HG03066 (cell line): ENCODE results near the gene FXYD3.

Experiments
- ATAC-seq: cut with Tn5 transposase; IDR thresholded peaks from one replicate; pipeline ENCODE4 v1.9.1; 2021; ENCODE audit warnings: low read depth; ENCODE audit not compliant: unreplicated experiment

Gene FXYD3

GRCh38 chr19:35115177-35115951 is at the start of gene FXYD3:
Gene FXYD3 (plus strand): TSS chr19:35115823. CDS start chr19:35119377, 3,554 bp downstream.
- ATAC-seq = no peak

DNA sequence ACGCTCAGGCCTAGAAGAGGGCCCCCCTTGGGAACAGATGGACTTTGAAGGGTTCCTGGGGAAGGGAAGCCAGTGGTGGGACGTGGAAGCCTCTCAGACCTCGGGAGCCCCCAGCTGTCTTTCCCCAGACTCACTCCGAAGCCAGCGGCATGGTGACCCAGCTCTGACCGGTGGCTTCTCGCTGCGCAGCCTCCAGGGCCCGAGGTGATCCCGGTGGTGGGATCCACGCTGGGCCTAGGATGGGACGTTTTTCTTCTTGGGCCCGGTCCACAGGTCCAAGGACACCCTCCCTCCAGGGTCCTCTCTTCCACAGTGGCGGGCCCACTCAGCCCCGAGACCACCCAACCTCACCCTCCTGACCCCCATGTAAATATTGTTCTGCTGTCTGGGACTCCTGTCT is 49.5 kb upstream of the FXYD3 start:
- no peak for ATAC-seq

DNA sequence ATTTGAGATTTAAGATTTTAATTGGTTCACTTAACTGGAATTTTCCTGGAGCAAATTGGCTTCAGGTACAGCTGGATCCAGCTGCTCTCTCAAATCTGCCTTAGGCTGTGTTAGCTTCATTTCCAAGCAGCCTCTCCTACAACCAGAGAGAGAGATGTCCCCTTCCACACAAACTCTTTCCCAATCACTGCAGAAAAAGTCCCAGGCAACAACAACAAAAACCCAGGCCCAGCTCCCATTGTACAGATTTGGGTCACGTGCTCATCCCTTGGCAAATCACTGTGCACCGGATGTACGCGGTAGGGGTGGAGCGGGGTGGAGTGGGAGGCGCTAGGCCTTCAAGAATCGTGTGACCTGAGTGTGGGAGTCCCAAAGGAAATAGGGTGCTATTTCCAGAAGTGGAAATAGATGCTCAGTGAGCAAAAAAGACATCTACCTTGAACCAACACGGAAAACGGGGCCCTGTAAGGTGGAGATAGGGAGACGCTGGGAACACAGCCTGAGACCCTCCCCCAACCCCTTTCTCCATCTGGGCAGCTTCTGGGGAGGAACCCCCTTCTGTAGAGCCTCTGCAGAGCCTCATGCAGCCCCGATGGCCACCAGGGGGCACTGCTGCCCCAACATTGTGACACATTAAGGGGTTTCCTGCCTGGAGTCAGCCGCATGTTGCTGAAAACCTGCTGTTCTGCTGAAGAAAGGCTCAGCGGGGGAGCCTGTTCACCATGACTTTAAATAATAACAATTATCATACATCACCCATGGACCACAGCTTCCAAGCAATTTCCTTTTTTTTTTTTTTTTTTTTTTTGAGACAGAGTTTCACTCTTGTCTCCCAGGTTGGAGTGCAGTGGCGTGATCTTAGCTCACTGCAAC is 48.7 kb upstream of the FXYD3 start:
- ATAC-seq = no peak

GRCh38 chr19:35068941-35069634 is 46.5 kb upstream of the FXYD3 start:
- ATAC-seq = no peak

- no peak for ATAC-seq
Measured at GRCh38 chr19:35069696-35070095, 45.9 kb upstream of the FXYD3 start.

DNA sequence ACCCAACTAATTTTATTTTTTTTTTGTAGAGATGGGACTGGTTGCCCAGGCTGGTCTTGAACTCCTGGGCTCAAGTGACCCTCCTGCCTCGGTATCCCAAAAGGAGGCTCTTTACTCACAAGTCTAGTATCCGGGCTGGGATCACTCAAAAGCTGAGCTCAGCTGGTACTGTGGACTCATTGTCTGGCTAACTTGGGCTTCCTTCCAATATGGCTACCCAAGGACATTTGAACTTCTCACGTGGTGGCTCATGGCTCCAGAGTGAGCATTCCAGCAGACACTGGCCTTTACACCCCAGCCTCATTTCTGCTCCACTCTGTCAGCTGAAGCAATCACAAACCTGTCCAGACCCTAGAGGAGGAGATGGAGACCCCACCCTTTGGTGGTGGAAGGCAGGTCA is 45.2 kb upstream of the FXYD3 start:
- no peak for ATAC-seq

DNA sequence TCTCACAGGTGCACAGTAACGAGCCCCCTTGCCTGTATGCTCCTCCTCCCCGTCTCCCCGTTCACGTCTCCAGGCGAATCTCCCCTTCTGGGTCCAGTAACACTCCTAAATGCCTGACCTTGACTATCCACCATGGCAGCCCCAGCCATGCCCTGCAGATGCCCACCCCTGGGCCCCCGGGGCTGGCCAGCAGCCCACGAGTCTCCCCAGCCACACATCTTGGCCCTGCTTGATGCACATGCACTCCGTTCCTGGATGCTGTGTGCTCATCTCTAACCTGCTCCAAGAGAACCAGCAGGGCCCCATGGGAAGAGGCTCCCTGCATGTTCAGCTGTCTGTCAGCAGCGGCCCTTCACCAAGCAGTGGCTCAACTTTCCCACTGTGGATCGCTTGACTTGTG is 42.1 kb upstream of the FXYD3 start:
- no peak for ATAC-seq

DNA sequence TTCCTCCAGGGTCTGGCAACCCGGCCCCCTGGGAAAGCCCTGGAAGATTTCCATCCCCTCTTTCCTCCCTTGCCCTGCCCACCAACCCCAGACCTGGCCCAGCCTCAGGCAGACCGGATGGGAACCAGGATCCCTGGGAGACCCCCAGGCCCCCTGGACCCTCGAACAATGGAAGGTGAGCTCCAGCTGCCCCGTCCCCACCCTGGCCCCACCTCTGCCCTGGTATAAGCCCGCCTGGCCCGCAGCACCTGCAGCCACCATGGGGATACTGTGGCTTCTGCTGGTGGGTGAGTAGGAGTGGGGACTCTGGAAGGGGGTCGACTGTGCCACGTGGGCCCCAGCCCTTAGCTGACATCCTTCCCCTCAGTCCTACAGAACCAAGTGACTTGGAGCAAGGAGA is 41.7 kb upstream of the FXYD3 start:
- no peak for ATAC-seq

- no peak for ATAC-seq
Measured at GRCh38 chr19:35074426-35075201, 41.0 kb upstream of the FXYD3 start.

DNA sequence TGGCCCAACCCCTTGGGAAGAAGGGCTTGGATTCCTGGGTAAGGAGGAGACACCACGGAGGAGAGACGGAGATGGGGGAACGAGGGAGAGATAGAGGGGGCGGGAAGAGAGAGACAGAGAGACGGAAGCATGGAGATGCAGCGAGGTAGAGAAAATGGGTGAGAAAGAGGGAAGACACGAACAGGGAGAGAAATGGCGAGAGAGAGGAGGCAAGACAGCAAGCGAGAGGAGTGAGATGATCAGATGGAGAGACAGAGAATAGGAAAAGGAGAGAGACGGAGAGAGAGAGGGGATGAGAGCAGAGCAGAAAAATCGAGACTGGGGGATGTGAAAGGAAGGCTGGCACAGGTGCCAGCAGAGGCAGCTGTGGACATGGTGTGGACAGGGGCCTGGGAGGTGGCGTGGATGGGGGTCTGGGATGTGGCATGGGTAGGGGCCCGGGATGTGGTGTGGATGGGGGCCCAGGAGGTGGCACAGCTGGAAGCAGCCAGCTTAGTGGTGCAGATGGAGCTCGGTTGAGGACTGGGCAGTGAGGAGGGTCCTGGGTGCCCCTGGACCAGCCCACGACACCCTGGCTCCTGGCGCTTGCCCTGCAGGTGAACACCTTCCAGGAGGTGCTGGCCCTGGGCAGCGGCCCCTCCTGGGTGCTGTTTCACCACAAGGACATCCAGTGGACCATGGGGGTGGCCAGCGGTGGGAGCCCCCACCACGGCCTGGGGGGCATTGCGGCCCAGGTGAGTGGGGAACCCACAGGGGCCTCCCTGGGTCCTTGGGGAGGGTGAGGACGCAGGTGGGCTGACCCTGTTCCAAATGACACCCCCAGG is 40.2 kb upstream of the FXYD3 start:
- no peak for ATAC-seq

GRCh38 chr19:35076026-35076370 is 39.6 kb upstream of the FXYD3 start:
- ATAC-seq = no peak

GRCh38 chr19:35076657-35077056 is 39.0 kb upstream of the FXYD3 start:
- ATAC-seq = no peak

DNA sequence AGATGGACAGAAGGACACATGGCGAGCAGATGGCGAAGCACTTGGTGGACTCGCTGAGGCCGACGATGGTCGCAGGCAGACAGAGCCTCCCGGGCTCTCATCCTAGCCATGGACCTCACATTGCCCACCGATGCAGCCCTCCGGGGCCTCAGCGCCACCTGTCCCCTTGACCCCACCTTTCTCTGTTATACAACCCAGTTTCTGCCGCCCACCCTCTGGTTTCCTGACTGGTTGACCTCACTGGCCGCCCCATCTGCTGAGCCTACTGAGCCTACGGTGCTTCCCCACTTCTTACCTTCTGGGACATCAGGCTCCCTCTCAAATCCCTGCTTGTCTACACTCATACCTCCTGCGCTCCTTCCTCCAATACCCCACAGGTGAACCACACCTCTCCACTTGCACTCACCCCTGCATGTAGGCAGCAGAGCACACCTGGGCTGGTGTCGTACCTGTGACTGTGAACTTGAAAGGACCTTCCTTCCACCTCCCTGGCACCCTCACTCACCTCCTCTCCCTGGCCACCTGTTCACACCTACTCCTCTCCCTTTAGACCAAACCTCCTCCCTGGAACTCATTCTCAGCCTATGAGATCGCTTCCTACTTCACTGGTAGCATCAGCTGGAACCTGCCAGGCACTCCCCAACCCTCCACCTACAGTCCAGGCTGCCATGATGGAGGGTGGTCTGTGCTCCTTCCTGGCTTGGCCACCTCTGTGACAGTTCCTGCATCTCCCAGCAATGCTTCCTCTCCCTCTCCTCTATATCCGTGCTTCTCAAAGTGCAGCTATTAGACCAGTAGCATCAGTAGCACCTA is 38.0 kb upstream of the FXYD3 start:
- ATAC-seq = no peak

GRCh38 chr19:35079826-35080225 is 35.8 kb upstream of the FXYD3 start:
- ATAC-seq = no peak

DNA sequence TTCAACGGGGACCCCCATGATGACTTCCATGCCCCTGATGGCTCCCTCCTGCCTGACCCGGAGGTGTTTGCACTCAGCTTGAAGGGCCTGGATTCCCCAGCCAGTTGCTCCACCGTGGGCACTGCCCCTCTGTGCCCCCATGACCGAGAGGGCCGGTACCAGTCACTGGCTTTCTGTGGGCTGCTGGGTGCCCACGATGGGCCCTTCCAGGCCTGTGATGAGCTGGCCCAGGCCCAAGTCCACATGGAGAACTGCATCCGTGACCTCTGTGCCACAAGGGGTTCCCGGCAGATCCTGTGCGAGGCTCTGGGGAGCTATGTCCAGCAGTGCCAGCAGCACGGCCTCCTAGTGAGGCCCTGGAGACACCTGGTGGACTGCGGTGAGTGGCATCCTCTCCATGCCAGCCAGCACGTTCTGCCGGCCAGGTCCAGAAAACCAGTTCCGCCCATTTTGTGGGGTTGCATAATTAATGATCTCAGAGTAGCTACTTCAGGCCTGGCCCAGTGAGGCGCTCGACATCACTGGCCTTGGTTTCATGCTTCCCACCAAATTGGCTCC is 34.9 kb upstream of the FXYD3 start:
- no peak for ATAC-seq

GRCh38 chr19:35081201-35081600 is 34.4 kb upstream of the FXYD3 start:
- no peak for ATAC-seq

GRCh38 chr19:35083691-35084508 is 31.7 kb upstream of the FXYD3 start:
- ATAC-seq = no peak

- no peak for ATAC-seq
Measured at GRCh38 chr19:35084509-35084762, 31.2 kb upstream of the FXYD3 start.
